Measurements from ENCODE around the gene SEPTIN3. TPM values are rescaled to one million over a fixed set of nuclear protein-coding genes. Genes with fewer than 3 reads are reported as not detected.
A peak's percentile ranks its signal among the peaks of the same experiment; 100 is the strongest.

SEPTIN3 gene
- total and polyA plus RNA-seq, 10 of the 15 experiments (the other 5 are each of a cell fraction or from before 2014, with no cell fraction given): 0.05 to 3.1 (median 0.87) TPM

DNA sequence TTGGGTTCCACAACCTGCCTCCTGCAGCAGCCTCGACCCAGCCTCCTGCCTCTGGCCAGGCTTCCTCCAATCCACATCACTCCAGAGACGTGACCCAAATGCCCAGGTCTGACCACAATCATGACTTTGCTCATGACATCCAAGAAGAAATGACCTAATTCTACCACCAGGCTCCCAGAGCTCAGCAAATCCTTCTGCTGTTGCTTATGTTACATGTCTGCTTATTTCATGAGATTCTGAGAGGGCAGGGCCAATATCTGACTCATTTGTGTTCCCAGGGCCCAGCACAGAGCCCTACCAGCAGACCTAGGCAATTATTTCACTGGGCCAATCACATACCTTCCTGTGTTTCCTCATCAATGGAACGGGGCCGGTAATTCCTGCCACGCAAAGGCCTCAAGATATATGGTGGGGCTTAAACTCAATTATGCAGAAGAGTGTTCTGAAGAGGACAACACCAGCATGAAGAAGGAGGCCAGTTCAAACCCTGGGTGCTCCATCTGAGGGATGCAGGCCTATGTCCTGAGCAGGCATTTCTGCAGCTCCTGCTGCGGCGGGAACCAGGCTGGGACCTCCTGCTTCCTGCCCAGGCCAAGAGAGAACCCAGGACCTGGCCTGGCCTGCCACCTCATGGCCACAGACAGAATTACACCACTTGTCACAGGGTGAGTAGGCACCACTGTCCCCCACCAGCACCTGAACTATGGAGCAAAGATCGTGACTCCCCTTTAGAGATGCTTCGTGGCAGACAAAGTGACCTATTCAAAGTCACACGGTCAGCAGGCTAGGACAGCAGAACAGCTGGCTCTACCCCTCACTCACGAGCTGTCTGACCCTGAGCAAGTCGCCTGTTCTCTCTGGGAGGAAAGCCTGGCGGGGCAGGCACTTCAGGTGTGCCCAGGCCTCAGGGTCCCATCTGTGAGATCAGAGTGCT is 28.1 kb upstream of the SEPTIN3 start (continued):
- TF ChIP-seq ZZZ3 (IDR thresholded peaks at IDR 0.05; ENCODE audit: control insufficient read depth, insufficient read length, low read depth): no peak
- no peak for TF ChIP-seq MTA3 (IDR thresholded peaks at IDR 0.05; ENCODE audit: borderline replicate concordance, low read length)
- TF ChIP-seq, protein P1, sequence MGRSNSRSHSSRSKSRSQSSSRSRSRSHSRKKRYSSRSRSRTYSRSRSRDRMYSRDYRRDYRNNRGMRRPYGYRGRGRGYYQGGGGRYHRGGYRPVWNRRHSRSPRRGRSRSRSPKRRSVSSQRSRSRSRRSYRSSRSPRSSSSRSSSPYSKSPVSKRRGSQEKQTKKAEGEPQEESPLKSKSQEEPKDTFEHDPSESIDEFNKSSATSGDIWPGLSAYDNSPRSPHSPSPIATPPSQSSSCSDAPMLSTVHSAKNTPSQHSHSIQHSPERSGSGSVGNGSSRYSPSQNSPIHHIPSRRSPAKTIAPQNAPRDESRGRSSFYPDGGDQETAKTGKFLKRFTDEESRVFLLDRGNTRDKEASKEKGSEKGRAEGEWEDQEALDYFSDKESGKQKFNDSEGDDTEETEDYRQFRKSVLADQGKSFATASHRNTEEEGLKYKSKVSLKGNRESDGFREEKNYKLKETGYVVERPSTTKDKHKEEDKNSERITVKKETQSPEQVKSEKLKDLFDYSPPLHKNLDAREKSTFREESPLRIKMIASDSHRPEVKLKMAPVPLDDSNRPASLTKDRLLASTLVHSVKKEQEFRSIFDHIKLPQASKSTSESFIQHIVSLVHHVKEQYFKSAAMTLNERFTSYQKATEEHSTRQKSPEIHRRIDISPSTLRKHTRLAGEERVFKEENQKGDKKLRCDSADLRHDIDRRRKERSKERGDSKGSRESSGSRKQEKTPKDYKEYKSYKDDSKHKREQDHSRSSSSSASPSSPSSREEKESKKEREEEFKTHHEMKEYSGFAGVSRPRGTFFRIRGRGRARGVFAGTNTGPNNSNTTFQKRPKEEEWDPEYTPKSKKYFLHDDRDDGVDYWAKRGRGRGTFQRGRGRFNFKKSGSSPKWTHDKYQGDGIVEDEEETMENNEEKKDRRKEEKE (IDR thresholded peaks at IDR 0.05): no peak
- TF ChIP-seq KLF5 (IDR thresholded peaks at IDR 0.05; ENCODE audit: partially characterized antibody): no peak
- TF ChIP-seq SMARCA5 (IDR thresholded peaks at IDR 0.05): peak; percentile 83
- TF ChIP-seq MYB (IDR thresholded peaks at IDR 0.05; ENCODE audit: borderline replicate concordance, low read depth, low read length): no peak
- no peak for TF ChIP-seq JUND (IDR thresholded peaks at IDR 0.05; ENCODE audit: low read depth, low read length)
- TF ChIP-seq NR2C1 (IDR thresholded peaks at IDR 0.05): no peak
- no peak for TF ChIP-seq CEBPB (IDR thresholded peaks at IDR 0.05; ENCODE audit: borderline replicate concordance in 1 of 2, low read depth in 2 of 2, low read length in 2 of 2)
- TF ChIP-seq, protein P2, sequence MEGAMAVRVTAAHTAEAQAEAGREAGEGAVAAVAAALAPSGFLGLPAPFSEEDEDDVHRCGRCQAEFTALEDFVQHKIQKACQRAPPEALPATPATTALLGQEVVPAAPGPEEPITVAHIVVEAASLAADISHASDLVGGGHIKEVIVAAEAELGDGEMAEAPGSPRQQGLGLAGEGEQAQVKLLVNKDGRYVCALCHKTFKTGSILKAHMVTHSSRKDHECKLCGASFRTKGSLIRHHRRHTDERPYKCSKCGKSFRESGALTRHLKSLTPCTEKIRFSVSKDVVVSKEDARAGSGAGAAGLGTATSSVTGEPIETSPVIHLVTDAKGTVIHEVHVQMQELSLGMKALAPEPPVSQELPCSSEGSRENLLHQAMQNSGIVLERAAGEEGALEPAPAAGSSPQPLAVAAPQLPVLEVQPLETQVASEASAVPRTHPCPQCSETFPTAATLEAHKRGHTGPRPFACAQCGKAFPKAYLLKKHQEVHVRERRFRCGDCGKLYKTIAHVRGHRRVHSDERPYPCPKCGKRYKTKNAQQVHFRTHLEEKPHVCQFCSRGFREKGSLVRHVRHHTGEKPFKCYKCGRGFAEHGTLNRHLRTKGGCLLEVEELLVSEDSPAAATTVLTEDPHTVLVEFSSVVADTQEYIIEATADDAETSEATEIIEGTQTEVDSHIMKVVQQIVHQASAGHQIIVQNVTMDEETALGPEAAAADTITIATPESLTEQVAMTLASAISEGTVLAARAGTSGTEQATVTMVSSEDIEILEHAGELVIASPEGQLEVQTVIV (IDR thresholded peaks at IDR 0.05; ENCODE audit: borderline replicate concordance, partially characterized antibody): no peak
- peak; percentile 92 for TF ChIP-seq RAD21 (IDR thresholded peaks at IDR 0.05; ENCODE audit: insufficient read depth, low read depth, low read length)
- peak; percentile 67 to 72 for TF ChIP-seq IKZF2 (IDR thresholded peaks at IDR 0.05)
- no peak for TF ChIP-seq TAF1 (IDR thresholded peaks at IDR 0.05; ENCODE audit: borderline replicate concordance, low read depth, low read length)
- no peak for TF ChIP-seq FOXK2 (IDR thresholded peaks at IDR 0.05)
- TF ChIP-seq, protein P3, sequence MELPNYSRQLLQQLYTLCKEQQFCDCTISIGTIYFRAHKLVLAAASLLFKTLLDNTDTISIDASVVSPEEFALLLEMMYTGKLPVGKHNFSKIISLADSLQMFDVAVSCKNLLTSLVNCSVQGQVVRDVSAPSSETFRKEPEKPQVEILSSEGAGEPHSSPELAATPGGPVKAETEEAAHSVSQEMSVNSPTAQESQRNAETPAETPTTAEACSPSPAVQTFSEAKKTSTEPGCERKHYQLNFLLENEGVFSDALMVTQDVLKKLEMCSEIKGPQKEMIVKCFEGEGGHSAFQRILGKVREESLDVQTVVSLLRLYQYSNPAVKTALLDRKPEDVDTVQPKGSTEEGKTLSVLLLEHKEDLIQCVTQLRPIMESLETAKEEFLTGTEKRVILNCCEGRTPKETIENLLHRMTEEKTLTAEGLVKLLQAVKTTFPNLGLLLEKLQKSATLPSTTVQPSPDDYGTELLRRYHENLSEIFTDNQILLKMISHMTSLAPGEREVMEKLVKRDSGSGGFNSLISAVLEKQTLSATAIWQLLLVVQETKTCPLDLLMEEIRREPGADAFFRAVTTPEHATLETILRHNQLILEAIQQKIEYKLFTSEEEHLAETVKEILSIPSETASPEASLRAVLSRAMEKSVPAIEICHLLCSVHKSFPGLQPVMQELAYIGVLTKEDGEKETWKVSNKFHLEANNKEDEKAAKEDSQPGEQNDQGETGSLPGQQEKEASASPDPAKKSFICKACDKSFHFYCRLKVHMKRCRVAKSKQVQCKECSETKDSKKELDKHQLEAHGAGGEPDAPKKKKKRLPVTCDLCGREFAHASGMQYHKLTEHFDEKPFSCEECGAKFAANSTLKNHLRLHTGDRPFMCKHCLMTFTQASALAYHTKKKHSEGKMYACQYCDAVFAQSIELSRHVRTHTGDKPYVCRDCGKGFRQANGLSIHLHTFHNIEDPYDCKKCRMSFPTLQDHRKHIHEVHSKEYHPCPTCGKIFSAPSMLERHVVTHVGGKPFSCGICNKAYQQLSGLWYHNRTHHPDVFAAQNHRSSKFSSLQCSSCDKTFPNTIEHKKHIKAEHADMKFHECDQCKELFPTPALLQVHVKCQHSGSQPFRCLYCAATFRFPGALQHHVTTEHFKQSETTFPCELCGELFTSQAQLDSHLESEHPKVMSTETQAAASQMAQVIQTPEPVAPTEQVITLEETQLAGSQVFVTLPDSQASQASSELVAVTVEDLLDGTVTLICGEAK (IDR thresholded peaks at IDR 0.05; ENCODE audit: borderline replicate concordance): no peak
- no peak for TF ChIP-seq SMAD1 (IDR thresholded peaks at IDR 0.05; ENCODE audit: low read depth, partially characterized antibody)
- TF ChIP-seq ZNF622 (IDR thresholded peaks at IDR 0.05): no peak
- TF ChIP-seq NFIC (IDR thresholded peaks at IDR 0.05; ENCODE audit: low read depth, low read length): no peak

Measured in GM12878 (cell line).